ENCODE measurements around the gene FAM200B. TPM values are rescaled to one million over a fixed set of nuclear protein-coding genes. Genes with fewer than 3 reads are reported as not detected.

The FAM200B gene
- total and polyA plus RNA-seq, 2 donors (not counting 1 experiment from before 2014, with no cell fraction given): 22.6 to 35.1 TPM

GRCh38 chr4:15658781-15659180 is 22.8 kb upstream of the FAM200B start:
- peaks cover 3% of the 10 kb centered on the region for H3K4me1 ChIP-seq (ENCODE audit: control insufficient read depth, extremely low read depth, insufficient read depth, low read length)
- H4K20me1 ChIP-seq (ENCODE audit: control insufficient read depth, extremely low read depth, insufficient read depth, low read length): no peaks in the 10 kb centered on the region
- H3K27ac ChIP-seq (ENCODE audit: insufficient read depth, low read length): no peak overlapping the region
- no peak for DNase-seq (ENCODE audit: low read depth in 2 of 2)
- H3K9me3 ChIP-seq (ENCODE audit: control insufficient read depth, insufficient read depth, low read depth, low read length): no peaks in the 10 kb centered on the region
- no peak overlapping the region for H3K9ac ChIP-seq (ENCODE audit: insufficient read depth, low read length)
- H3K79me2 ChIP-seq (ENCODE audit: control insufficient read depth, insufficient read depth, low read length): peaks cover 12% of the 10 kb centered on the region
- TF ChIP-seq EZH2 (IDR thresholded peaks at IDR 0.05; ENCODE audit: low read length, missing control alignments) (no peak), CTCF (conservative IDR thresholded peaks at IDR 0.05 in 1 of 2, IDR thresholded peaks at IDR 0.05 in 1 of 2; ENCODE audit: low read depth in 1 of 2, low read length in 2 of 2) (no peak)
- no peaks in the 10 kb centered on the region for H3K27me3 ChIP-seq (ENCODE audit: control insufficient read depth, insufficient read depth, low read length)
- no peak overlapping the region for H2AFZ ChIP-seq (ENCODE audit: low read length)
- no peaks in the 10 kb centered on the region for H3K36me3 ChIP-seq (ENCODE audit: control insufficient read depth, insufficient read depth, low read length)
- H3K4me3 ChIP-seq (replicated peaks in 1 of 4; ENCODE audit: control extremely low read depth in 1 of 4, insufficient read depth in 1 of 4, low read depth in 3 of 4, low read length in 4 of 4): no peak overlapping the region
- no peak overlapping the region for H3K4me2 ChIP-seq (ENCODE audit: extremely low read depth, insufficient read depth, low read length)

- no peak for TF ChIP-seq EZH2 (IDR thresholded peaks at IDR 0.05; ENCODE audit: low read length, missing control alignments)
- no peak for TF ChIP-seq CTCF (conservative IDR thresholded peaks at IDR 0.05 in 1 of 2, IDR thresholded peaks at IDR 0.05 in 1 of 2; ENCODE audit: low read depth in 1 of 2, low read length in 2 of 2)
- Histone ChIP-seq H3K4me2 (ENCODE audit: extremely low read depth, insufficient read depth, low read length) (no peak overlapping the region), H3K4me1 (ENCODE audit: control insufficient read depth, extremely low read depth, insufficient read depth, low read length) (peaks cover 3% of the 10 kb centered on the region), H4K20me1 (ENCODE audit: control insufficient read depth, extremely low read depth, insufficient read depth, low read length) (no peaks in the 10 kb centered on the region), H3K27ac (ENCODE audit: insufficient read depth, low read length) (no peak overlapping the region), H3K79me2 (ENCODE audit: control insufficient read depth, insufficient read depth, low read length) (peaks cover 1% of the 10 kb centered on the region), H3K9me3 (ENCODE audit: control insufficient read depth, insufficient read depth, low read depth, low read length) (no peaks in the 10 kb centered on the region), H3K9ac (ENCODE audit: insufficient read depth, low read length) (no peak overlapping the region), H2AFZ (ENCODE audit: low read length) (no peak overlapping the region), H3K4me3 (replicated peaks in 1 of 4; ENCODE audit: control extremely low read depth in 1 of 4, insufficient read depth in 1 of 4, low read depth in 3 of 4, low read length in 4 of 4) (no peak overlapping the region), H3K36me3 (ENCODE audit: control insufficient read depth, insufficient read depth, low read length) (no peaks in the 10 kb centered on the region), H3K27me3 (ENCODE audit: control insufficient read depth, insufficient read depth, low read length) (no peaks in the 10 kb centered on the region)
- DNase-seq (ENCODE audit: low read depth in 2 of 2): peak; percentile 28 to 69
Observed at GRCh38 chr4:15659768-15660570, 21.7 kb upstream of the FAM200B start.

- TF ChIP-seq CTCF (conservative IDR thresholded peaks at IDR 0.05 in 1 of 2, IDR thresholded peaks at IDR 0.05 in 1 of 2; ENCODE audit: low read depth in 1 of 2, low read length in 2 of 2): no peak
- no peak for TF ChIP-seq EZH2 (IDR thresholded peaks at IDR 0.05; ENCODE audit: low read length, missing control alignments)
- Histone ChIP-seq H4K20me1 (ENCODE audit: control insufficient read depth, extremely low read depth, insufficient read depth, low read length) (no peaks in the 10 kb centered on the region), H3K9me3 (ENCODE audit: control insufficient read depth, insufficient read depth, low read depth, low read length) (no peaks in the 10 kb centered on the region), H3K36me3 (ENCODE audit: control insufficient read depth, insufficient read depth, low read length) (no peaks in the 10 kb centered on the region), H3K27me3 (ENCODE audit: control insufficient read depth, insufficient read depth, low read length) (no peaks in the 10 kb centered on the region), H3K4me2 (ENCODE audit: extremely low read depth, insufficient read depth, low read length) (no peak overlapping the region), H3K4me3 (replicated peaks in 1 of 4; ENCODE audit: control extremely low read depth in 1 of 4, insufficient read depth in 1 of 4, low read depth in 3 of 4, low read length in 4 of 4) (no peak overlapping the region), H2AFZ (ENCODE audit: low read length) (no peak overlapping the region), H3K4me1 (ENCODE audit: control insufficient read depth, extremely low read depth, insufficient read depth, low read length) (peaks cover 3% of the 10 kb centered on the region), H3K9ac (ENCODE audit: insufficient read depth, low read length) (no peak overlapping the region), H3K79me2 (ENCODE audit: control insufficient read depth, insufficient read depth, low read length) (peaks cover 10% of the 10 kb centered on the region), H3K27ac (ENCODE audit: insufficient read depth, low read length) (peak overlapping the region; percentile 15)
- DNase-seq (ENCODE audit: low read depth in 2 of 2): peak in 1 of 2 donors; percentile 52
Observed at GRCh38 chr4:15665753-15666365, 15.8 kb upstream of the FAM200B start.

Data from fibroblast of lung (primary cell).